SU-DHL-6 (cell line): ENCODE data around the gene KCNQ1OT1.

ENCODE experiments used
- H2AFZ ChIP-seq: fragments of 200-600 bp; sonication (generic); 2 replicates; pipeline ENCODE4 v1.6.1; 2014; ENCODE audit warnings: low read depth, mild to moderate bottlenecking, moderate library complexity, mixed read lengths, antibody characterized with exemption, low read length; ENCODE audit not compliant: severe bottlenecking
- H3F3A ChIP-seq: fragments of 200-600 bp; shearing (Covaris generic); 2 replicates; pipeline ENCODE4 v1.6.0; 2016; ENCODE audit warnings: antibody characterized with exemption, mild to moderate bottlenecking; ENCODE audit not compliant: insufficient read depth
- H3K27ac ChIP-seq: fragments of 200-600 bp; sonication (generic); 2 replicates; pipeline ENCODE4 v1.5.1; 2016; ENCODE audit warnings: low read depth, mild to moderate bottlenecking, low read length, moderate library complexity, mixed read lengths
- H3K27me3 ChIP-seq: fragments of 200-600 bp; sonication (generic), shearing (Covaris generic); 2 replicates; pipeline ENCODE4 v1.6.0; 2014; ENCODE audit warnings: mild to moderate bottlenecking, low read length
- H3K36me3 ChIP-seq: fragments of 200-600 bp; sonication (generic); 2 replicates; pipeline ENCODE4 v1.6.1; 2014; ENCODE audit warnings: mild to moderate bottlenecking, low read length, mixed read lengths
- H3K4me2 ChIP-seq: fragments of 300-600, 200-600 bp; shearing (Covaris generic), sonication (generic); 2 replicates; pipeline ENCODE4 v1.6.0; 2014; ENCODE audit warnings: low read length, low read depth, mild to moderate bottlenecking; ENCODE audit not compliant: poor library complexity, severe bottlenecking
- H3K4me3 ChIP-seq: fragments of 200-600 bp; sonication (generic); 2 replicates; pipeline ENCODE4 v1.5.1; 2014; ENCODE audit warnings: antibody characterized with exemption, low read length, mild to moderate bottlenecking, mixed read lengths; ENCODE audit not compliant: insufficient read depth, poor library complexity, severe bottlenecking
- H3K79me2 ChIP-seq: fragments of 200-600 bp; sonication (generic); 2 replicates; pipeline ENCODE4 v1.6.1; 2014; ENCODE audit warnings: mild to moderate bottlenecking, low read length, moderate library complexity; ENCODE audit not compliant: insufficient read depth
- H3K9ac ChIP-seq: fragments of 200-600 bp; sonication (generic); 2 replicates; pipeline ENCODE4 v1.7.0; 2014; ENCODE audit warnings: mild to moderate bottlenecking, low read length
- H3K9me2 ChIP-seq: fragments of 200-600 bp; sonication (generic); replicated peaks from 2 replicates; pipeline ENCODE4 v1.6.1; 2014; ENCODE audit warnings: low read length; ENCODE audit not compliant: insufficient read depth
- H3K9me3 ChIP-seq: fragments of 200-600 bp; sonication (generic); 2 replicates; pipeline ENCODE4 v1.6.1; 2014; ENCODE audit warnings: low read length, mixed read lengths; ENCODE audit not compliant: insufficient read depth
- H4K20me1 ChIP-seq: fragments of 200-600 bp; sonication (generic); 2 replicates; pipeline ENCODE4 v1.6.1; 2014; ENCODE audit warnings: low read depth, mild to moderate bottlenecking, antibody characterized with exemption, low read length, moderate library complexity, mixed read lengths
- EZH2phosphoT487 ChIP-seq: fragments of 200-600 bp; sonication (generic), shearing (Covaris generic); conservative IDR thresholded peaks from 2 replicates; pipeline ENCODE4 v1.6.1; 2018; ENCODE audit warnings: mild to moderate bottlenecking, antibody characterized with exemption, low read length, moderate library complexity, mixed read lengths
- TF ChIP-seq, protein P1 (sequence below): fragments of 200-600 bp; sonication (generic); IDR thresholded peaks from one replicate; pipeline ENCODE4 v1.5.1; 2017; ENCODE audit warnings: antibody characterized with exemption, mild to moderate bottlenecking, low read length, moderate library complexity; ENCODE audit not compliant: insufficient read depth, poor library complexity, severe bottlenecking

Gene KCNQ1OT1

GRCh38 chr11:2586087-2586792 lies 113.6 kb downstream of the KCNQ1OT1 start:
- no peak overlapping the region for H3K27ac ChIP-seq
- no peaks in the 10 kb centered on the region for H3K27me3 ChIP-seq
- no peak overlapping the region for H2AFZ ChIP-seq
- no peaks in the 10 kb centered on the region for H3K79me2 ChIP-seq
- no peaks in the 10 kb centered on the region for H3K36me3 ChIP-seq
- H3K9me2 ChIP-seq = no peaks in the 10 kb centered on the region
- H3K9me3 ChIP-seq = no peaks in the 10 kb centered on the region
- H3F3A ChIP-seq = no peaks in the 10 kb centered on the region
- H4K20me1 ChIP-seq = no peaks in the 10 kb centered on the region
- no peak overlapping the region for H3K4me3 ChIP-seq
- no peak overlapping the region for H3K4me2 ChIP-seq
- H3K9ac ChIP-seq = no peak overlapping the region
- TF ChIP-seq, protein P1, sequence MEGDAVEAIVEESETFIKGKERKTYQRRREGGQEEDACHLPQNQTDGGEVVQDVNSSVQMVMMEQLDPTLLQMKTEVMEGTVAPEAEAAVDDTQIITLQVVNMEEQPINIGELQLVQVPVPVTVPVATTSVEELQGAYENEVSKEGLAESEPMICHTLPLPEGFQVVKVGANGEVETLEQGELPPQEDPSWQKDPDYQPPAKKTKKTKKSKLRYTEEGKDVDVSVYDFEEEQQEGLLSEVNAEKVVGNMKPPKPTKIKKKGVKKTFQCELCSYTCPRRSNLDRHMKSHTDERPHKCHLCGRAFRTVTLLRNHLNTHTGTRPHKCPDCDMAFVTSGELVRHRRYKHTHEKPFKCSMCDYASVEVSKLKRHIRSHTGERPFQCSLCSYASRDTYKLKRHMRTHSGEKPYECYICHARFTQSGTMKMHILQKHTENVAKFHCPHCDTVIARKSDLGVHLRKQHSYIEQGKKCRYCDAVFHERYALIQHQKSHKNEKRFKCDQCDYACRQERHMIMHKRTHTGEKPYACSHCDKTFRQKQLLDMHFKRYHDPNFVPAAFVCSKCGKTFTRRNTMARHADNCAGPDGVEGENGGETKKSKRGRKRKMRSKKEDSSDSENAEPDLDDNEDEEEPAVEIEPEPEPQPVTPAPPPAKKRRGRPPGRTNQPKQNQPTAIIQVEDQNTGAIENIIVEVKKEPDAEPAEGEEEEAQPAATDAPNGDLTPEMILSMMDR = no peak
- no peak for TF ChIP-seq EZH2phosphoT487

DNA sequence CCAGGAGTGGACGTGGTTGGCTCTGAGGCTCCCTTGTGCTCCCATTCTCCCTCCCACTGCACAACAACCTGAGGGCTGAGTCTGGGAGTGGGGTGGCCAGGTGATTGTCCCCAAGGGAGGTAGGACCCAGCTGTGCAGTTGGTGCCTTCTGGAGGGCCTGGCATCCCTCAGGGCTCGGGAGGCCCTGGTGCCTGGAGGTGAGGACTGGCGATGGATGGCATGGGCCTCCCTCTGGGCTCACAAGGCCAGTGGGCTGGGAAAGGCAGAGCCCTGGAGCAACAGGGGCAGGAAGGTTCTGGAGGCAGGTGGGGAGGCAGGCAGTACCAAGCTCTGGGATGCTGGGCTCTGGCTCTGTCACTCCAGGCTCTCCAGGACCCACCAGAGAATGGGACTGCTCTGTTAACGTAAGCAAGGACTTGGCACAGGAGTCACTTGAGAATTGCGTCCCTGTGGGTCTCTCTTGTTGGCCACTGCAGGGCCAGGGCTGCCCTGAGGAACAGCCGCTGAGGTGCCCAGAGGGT lies 114.2 kb downstream of the KCNQ1OT1 start:
- Histone ChIP-seq H2AFZ (no peak overlapping the region), H3K79me2 (no peaks in the 10 kb centered on the region), H3F3A (no peaks in the 10 kb centered on the region), H3K9ac (no peak overlapping the region), H3K27ac (no peak overlapping the region), H3K9me3 (no peaks in the 10 kb centered on the region), H3K36me3 (no peaks in the 10 kb centered on the region), H3K27me3 (no peaks in the 10 kb centered on the region), H3K4me3 (no peak overlapping the region), H3K4me2 (no peak overlapping the region), H3K9me2 (no peaks in the 10 kb centered on the region), H4K20me1 (no peaks in the 10 kb centered on the region)
- no peak for TF ChIP-seq EZH2phosphoT487
- TF ChIP-seq, protein P1 = no peak

GRCh38 chr11:2584812-2585565 lies 114.8 kb downstream of the KCNQ1OT1 start:
- H3K27me3 ChIP-seq = no peaks in the 10 kb centered on the region
- H3K4me3 ChIP-seq = no peak overlapping the region
- H4K20me1 ChIP-seq = no peaks in the 10 kb centered on the region
- H2AFZ ChIP-seq = no peak overlapping the region
- no peaks in the 10 kb centered on the region for H3K9me2 ChIP-seq
- H3K36me3 ChIP-seq = no peaks in the 10 kb centered on the region
- no peaks in the 10 kb centered on the region for H3K9me3 ChIP-seq
- no peak overlapping the region for H3K9ac ChIP-seq
- no peaks in the 10 kb centered on the region for H3F3A ChIP-seq
- H3K27ac ChIP-seq = no peak overlapping the region
- TF ChIP-seq EZH2phosphoT487 = no peak
- TF ChIP-seq, protein P1 = no peak
- no peak overlapping the region for H3K4me2 ChIP-seq
- H3K79me2 ChIP-seq = no peaks in the 10 kb centered on the region
